Cardiac septum (tissue), 1 donor: ENCODE measurements around the gene ERRFI1. TPM values are rescaled to one million over a fixed set of nuclear protein-coding genes. Genes with fewer than 3 reads are reported as not detected.
"Not testable (repeated sequence)": the region's sequence is repeated elsewhere in the genome, so short reads cannot be mapped to it uniquely, and the experiment has no call there.

Source experiments
- DNase-seq: peaks from one replicate; pipeline ENCODE4 v3.0.0-alpha.2; 2020; ENCODE audit warnings: low spot score
- intact Hi-C: fragments of 100-400 bp; cut with DNase I; formaldehyde crosslinking; loops from one replicate; pipeline ENCODE4 v1.14.0; 2022
- long read RNA-seq: library from polyadenylated mRNA; unstranded; transcript quantifications from one replicate; pipeline ENCODE4 v2.0.0, GENCODE V29; 2021
- total RNA-seq: library from RNA; stranded (reverse); fragmentation: NEBNext Ultra II Directional; extraction: Animal tissue kit (Norgen Biotek cat#: 25700); gene quantifications from one replicate; pipeline ENCODE4 v1.2.1, GENCODE V29; 2021
- donor health status: DM: no; HTN: no; CAD: no.

ERRFI1 gene, protein sequence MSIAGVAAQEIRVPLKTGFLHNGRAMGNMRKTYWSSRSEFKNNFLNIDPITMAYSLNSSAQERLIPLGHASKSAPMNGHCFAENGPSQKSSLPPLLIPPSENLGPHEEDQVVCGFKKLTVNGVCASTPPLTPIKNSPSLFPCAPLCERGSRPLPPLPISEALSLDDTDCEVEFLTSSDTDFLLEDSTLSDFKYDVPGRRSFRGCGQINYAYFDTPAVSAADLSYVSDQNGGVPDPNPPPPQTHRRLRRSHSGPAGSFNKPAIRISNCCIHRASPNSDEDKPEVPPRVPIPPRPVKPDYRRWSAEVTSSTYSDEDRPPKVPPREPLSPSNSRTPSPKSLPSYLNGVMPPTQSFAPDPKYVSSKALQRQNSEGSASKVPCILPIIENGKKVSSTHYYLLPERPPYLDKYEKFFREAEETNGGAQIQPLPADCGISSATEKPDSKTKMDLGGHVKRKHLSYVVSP
- 8.2 TPM for total RNA-seq
- long read RNA-seq, partial matches to known transcripts = 1 of 10 reads
- long read RNA-seq, other reads (novel, unspliced or antisense) = 6 of 10 reads

DNA sequence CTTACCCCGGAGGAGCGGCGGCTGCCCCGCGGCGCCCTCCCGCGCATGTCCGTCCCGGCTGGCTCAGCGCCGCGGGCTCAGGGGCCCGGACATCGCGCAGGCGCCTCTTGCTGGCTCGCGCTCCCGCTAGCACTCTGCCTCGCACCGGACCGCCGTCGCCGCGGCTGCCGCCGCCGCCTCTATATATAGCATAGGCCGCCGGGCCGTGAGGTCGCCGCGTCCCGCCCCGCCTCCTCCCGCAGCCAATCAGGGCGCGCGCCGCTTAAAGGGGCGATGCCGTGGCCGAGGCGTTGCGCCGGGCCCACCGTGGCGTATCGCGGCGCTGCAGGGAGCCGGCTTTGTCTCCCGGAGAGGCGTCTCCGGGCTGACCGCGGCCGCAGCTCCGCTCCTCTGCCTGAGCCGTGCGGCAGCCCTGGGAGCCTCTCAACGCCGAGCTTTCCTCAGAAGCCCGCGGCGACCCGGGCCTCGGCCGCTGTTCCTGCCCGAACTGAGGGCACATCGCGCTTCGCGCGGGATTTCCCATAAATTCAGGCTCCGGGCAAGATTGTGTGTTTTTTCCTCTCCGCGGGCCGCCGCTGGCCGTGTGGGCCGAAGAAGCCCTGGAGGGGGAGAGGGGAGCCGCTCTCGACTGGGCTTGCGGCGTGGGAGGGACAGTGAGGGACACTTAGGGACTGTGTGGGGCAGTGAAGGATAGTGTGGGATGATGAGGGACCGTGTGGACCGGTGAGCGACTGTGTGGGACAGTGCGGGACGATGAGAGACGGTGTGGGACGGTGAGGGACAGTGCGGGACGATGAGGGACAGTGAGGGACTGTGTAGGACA is at the start of gene ERRFI1:
Gene ERRFI1 (minus strand): TSS at position 157 of the 823 bp plus-strand sequence. CDS start 10,690 bp downstream, outside the sequence.
- peak; percentile 95 for DNase-seq
- intact Hi-C loops = loop anchor here (1.0 to 5.0 kb wide), 2 partner anchors 291 to 396 kb away; no protein-coding TSS in a partner anchor

DNA sequence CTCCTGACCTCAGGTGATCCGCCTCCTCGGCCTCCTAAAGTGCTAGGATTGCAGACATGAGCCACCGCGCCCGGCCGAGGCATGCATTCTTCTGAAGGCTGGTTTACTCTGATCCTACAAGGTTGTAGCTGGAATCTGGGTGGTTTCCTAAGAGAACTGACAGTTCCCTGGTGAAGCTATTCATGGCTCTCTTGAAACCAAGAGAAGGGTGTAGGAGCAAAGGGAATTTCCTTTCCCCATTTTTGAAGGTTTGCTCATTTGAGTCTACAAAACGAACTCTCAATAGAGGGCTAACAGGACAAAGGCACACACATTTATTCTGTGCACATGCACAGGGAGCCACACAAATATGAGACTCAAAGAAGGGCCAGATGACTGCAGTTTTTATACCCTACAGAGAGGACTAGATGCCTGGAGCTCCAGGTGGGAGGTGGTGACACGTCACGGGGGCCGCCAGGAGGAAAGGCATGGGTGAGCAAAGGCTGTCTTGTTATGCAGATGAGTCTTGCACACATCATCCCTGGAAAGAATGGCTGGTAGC is 49.5 kb upstream of the ERRFI1 start:
- DNase-seq = no peak
- intact Hi-C loops = loop anchor here (5.0 kb wide), 2 partner anchors 42 to 62 kb away; no protein-coding TSS in a partner anchor

DNA sequence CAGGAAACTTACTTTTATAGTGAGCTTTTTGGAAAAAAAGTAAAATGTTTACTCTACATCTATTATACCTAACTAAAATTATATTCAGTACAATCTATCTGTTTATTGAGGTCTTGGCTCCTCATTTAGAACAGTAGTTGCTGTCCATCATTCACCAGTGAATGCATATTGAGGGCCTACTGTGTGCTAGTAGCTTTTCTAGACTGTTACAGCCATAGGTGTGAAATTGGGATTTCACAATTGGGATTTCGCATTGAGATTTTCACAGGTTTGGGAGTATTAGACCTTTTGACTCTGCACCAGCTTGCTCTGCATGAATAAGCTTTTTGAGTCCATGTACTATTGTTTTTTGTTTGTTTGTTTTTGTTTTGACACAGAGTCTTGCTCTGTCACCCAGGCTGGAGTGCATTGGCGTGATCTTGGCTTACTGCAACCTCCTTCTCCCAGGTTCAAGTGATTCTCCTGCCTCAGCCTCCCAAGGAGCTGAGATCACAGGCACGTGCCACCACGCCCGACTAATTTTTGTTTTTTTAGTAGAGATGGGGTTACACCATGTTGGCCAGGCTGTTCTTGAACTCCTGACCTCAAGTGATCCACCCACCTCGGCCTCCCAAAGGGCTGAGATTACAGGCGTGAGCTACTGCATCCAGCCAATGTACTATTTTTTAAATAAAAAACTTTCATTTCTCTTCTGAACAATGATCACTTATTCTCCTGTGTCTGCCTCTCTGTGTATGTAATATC is 47.2 kb upstream of the ERRFI1 start:
- no peak for DNase-seq
- intact Hi-C loops = no loop called here

DNA sequence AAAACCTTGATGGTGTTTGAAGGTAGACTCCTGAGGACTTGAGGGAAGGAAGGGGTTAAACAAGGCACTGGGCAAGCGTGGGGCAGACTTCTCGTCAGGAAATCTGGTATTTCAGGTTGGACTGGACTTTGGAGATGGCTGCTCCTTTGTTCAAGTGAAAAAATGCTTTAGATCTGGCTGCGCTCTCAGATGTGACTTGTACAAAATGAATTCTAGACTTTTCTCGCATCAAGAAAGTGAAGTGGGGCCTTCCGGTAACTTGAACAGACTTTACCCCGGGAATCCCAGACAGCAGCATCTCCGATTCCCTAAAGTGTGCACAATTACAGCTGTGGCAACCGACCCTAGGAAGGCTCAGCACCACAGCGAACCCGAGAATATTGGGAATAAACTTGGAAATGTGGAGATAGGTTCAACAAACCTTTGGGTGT is 44.3 kb upstream of the ERRFI1 start:
- intact Hi-C loops = no loop called here
- DNase-seq = no peak

DNA sequence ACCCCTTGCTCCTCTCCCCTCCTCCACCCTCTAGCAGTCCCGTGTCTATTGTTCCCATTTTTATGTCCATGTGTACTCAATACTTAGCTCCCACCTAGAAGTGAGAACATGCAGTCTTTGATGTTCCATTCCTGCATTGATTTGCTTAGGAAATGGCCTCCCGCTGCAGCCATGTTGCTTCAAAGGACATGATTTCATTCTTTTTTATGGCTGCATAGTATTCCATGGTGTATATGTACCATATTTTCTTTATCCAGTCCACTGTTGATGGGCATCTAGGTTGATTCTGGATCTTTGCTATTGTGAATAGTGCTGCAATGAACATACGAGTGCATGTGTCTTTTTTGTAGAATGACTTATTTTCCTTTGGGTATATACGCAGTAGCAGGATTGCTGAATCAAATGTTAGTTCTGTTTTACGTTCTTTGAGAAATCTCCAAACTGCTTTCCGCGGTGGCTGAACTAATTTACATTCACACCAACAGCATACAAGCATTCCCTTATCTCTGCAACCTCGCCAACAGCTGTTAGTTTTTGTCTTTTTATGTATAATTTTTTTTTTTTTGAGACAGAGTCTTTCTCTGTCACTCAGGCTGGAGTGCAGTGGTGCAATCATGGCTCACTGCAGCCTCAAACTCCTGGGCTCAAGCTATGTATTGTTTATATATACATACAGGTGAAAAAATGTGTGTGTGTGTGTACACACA is 43.7 kb upstream of the ERRFI1 start:
- intact Hi-C loops, DNase-seq: not testable (repeated sequence)

DNA sequence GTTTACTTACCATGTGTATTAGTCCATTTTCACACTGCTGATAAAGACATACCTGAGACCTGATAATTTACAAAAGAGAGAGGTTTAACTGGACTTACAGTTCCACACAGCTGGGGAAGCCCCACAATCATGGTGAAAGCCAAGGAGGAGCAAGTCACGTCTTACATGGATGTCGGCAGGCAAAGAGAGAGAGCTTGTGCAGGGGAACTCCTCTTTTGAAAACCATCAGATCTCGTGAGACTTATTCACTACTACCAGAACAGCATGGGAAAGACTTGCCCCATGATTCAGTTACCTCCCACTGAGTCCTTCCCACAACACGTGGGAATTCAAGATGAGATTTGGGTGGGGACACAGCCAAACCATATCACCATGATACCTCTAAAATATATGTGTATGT is 39.3 kb upstream of the ERRFI1 start:
- intact Hi-C loops = no loop called here
- DNase-seq = no peak

DNA sequence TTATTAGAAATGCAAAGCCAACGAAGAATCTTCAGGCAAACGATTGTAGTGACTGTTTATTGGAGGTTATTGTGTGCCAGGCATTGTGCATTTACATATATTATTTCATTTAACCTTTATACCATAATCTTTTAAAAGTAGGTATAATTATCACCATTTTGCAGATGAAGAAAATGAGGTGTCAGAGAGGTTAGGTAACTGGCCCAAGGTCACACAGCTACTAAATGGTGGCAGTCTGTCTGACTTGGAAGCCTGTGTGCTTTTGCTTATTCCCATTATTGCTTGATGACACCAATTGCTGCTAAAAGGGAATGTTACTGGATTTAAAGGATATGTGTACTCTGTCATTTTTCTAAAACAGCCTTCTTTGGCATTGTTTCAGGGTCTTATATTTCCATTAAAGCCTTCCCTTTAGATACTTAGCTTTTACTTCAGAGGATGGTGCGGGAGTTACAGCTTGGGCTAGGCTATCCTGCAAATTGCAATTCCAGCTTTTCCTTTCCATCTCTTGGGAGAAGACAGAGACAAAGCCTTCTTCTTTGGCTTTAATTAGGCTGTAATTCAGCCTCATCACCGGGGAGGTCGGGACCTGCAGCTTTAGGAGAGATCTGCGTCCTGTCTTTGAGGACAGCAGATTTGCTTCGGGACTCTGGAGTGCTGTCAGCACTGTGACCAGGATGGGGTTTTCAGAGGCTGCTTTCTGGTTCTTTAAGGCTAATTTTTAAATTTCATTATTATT is 37.4 kb upstream of the ERRFI1 start:
- no peak for DNase-seq
- intact Hi-C loops = no loop called here

DNA sequence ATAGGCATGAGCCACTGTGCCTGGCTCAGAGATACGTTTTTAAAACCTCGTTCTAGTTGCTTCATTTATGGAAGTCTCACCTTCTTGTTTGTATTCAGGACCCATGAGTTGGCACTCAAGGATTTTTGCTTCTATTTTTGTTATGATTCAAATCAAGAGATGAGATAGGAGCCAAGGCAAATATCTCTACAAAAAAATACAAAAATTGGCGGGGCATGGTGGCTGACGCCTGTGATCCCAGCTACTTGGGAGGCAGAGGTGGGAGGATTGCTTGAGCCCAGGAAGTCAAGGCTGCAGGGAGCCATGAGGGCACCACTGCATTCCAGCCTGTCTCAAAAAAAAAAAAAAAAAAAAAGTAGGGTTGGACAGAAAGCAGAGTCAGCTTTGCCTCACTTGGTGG is 36.8 kb upstream of the ERRFI1 start:
- intact Hi-C loops = no loop called here
- no peak for DNase-seq

DNA sequence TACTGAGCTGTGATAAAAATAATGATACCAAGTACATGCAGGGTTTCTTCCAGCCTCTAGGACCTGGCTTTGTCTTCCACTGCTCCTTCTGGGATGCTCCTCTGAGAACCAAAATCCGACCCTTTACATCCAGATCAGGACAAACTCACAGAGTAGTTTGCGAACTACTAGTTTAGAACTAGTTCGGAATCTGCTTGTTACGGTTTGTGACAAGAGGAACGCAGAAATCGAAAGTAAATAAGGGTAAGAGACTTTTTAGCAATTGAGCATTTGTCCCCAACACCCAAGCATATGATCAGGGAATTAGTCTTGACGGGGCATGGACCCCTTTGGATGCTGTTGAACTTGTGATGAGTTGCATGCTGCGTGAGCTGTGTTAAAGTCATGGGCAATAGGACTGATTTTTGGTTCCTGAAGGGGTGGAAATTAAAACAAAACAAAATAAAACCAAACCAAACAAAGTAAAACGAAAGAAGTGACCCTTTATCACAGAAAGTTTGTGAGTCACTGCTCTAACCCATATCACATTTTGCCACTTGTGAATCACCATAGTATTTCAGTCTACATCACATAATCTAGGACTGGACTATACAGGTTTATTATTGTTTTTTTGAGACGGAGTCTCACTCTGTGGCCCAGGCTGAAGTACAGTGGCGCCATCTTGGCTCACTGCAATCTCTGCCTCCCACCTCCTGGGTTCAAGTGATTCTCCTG is 35.7 kb upstream of the ERRFI1 start:
- intact Hi-C loops = no loop called here
- DNase-seq = no peak

DNA sequence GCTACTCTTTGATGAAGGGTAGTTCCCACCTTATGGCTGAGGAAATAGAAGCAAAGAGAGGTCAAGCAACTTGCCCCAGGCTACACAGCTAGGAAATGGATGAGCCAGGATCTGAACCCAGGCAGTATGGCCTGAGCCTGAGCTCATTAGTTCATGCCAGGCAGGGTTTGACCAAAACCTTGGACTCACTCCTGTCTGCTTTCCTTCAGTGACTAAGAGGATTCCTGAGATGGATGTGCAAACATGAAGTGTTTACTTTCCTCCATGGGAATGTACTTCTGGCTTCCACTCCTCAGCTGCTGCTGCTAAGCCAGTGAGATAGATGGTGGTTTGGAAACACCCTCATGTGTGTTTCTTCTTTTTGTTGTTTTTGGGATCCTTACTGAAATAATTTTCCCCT is 35.1 kb upstream of the ERRFI1 start:
- no peak for DNase-seq
- intact Hi-C loops = no loop called here

DNA sequence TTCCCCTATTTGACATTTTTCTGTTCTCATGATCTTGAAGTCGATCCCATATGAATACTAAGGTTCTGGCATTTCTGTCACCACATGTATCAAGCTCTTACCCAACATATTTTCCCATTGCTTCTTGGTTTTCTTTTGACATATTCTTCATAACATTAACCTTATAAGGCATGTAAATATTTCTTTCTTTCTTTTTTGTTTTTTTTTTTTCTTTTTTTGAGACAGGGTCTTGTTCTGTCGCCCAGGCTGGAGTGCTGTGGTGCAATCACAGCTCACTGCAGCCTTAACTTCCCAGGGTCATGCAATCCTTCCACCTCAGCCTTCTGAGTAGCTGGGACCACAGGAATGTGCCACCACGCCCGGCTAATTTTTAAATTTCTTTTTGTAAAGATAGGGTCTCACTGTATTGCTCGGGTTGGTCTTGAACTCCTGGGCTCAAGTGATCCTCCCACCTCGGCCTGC is 33.1 kb upstream of the ERRFI1 start:
- DNase-seq = no peak
- intact Hi-C loops = no loop called here

DNA sequence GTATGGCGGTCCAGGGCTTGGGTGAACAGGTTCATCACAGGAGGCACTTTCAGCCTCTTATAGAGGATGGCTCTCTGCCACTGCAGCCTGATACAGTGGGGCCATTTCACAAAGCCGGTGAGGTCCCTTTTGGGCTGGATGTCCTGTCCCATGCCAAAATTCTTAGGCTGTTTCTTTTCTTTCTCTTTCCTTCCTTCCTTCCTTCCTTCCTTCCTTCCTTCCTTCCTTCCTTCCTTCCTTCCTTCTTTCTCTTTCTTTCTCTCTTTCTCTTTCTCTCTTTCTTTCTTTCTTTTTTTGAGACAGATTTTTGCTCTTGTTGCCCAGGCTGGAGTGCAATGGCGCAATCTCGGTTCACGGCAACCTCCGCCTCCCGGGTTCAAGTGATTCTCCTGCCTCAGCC is 31.7 kb upstream of the ERRFI1 start:
- intact Hi-C loops, DNase-seq: not testable (repeated sequence)

DNA sequence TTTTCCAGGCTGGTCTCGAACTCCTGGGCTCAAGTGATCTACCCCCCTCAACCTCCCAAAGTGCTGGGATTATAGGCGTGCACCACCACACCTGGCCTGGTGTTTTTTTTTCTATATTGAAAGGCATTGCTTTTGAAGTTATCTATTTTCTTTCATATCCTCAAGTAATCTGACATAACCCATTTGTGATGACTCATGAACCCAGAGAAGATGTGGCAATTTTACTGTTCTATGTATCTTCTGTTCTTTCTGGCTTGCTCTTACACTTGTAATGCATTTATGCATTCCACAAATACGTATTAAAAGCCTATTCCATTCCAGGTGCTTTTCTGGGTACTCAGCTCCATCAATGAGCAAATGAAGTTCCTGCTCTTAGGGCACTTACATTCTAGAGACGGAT is 29.9 kb upstream of the ERRFI1 start:
- intact Hi-C loops = no loop called here
- DNase-seq = no peak

DNA sequence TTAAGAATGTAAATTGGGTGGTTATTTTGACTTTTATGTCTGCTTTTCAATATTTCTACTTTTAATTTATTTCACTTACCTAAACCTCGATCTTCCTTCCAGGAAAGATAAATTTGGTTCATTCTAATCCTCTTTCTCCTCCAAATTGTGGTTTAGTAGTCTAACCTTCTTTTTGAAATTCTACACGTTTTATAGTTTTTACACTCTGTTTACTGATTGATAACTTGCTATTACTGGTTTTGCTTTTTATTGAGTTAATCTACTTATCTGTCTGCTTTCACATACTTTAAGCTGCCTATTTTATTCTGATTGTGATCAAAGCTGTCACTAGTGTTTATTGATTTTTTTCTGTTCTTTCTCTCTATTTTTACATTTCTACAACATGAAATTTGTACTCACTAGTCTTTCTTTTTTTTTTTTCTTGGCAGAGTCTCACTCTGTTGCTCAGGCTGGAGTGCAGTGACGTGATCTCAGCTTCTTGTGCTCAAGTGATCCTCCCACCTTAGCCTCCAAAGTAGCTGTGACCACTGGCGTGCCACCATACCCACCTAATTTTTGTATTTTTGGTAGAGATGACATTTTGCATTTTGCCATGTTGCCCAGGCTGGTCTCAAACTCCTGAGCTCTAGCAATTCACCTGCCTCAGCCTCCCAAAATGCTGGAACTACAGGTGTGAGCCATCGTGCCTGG is 27.9 kb upstream of the ERRFI1 start:
- intact Hi-C loops = no loop called here
- no peak for DNase-seq

DNA sequence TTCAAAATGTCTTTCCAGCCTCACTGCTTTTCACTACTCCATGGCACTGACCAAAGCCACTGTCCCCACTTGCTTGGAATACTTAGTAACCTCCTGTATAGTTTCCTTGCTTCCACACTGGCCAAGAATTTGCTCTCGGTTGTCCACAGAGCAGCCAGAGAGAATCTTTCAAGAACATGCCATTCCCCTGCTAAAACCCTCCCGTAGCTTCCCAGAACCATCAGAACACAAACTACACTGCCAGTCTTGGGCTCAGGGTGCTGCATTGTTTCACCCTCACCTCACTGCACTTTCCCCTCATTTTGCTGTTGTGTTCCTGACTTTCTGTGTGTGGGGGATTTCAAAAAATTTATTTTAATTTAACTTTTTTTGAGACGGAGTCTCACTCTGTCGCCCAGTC is 25.5 kb upstream of the ERRFI1 start:
- intact Hi-C loops = no loop called here
- no peak for DNase-seq

DNA sequence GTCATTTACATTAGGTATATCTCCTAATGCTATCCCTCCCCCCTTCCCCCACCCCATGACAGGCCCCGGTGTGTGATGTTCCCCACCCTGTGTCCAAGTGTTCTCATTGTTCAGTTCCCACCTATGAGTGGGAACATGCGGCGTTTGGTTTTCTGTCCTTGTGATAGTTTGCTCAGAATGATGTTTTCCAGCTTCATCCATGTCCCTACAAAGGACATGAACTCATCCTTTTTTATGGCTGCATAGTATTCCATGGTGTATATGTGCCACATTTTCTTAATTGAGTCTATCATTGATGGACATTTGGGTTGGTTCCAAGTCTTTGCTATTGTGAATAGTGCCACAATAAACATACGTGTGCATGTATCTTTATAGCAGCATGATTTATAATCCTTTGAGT is 23.1 kb upstream of the ERRFI1 start:
- DNase-seq, intact Hi-C loops: not testable (repeated sequence)
